ENCODE measurements around the gene ATF6B. TPM values are rescaled to one million over a fixed set of nuclear protein-coding genes. Genes with fewer than 3 reads are reported as not detected.

The ATF6B gene
- total and polyA plus RNA-seq, 2 experiments from 2014 or later: 43.0 to 60.8 TPM

DNA sequence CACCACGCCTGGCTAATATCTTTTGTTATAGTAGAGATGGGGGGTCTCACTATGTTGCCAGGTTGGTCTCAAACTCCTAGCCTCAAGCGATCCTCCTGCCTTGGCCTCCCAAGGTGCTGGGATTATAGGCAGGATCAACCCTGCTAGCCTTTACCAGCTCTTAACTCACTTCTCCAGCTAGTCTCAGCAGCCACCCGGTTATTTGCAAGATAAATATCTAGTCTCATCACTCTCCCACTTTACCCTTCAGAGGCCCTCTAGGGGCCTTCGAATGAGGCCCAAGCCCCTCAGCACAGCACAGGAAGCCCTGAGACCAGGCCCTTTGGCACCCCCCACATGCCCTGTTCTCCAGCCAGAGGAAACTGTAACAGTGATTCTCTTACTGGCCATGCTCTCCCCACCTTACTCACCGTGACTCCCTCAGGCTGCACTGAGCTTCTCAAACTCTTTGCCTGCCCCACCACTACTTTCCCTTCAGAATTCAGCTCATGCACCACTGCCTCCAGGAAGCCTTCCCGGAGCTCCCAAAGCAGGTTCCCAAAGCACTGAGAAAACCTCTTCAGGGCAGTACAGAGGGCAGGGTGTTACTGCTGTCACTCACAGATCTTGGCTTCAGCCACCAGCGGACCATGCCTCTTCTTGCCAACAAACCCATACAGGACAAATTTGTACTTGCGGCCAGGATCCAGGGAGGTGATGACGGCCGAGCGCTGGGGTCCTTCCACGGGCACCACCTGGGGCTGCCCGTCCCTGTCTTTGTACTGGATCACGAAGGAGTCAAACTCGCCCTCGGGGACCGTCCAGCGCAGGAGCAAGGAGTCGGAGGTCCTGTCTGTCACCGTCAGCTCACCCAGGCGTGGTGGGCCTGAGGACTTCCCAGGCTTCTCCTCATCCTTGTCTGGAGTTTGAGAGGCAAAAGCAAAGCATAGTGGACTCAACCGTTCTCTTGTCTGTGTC is 44.0 kb downstream of the ATF6B start:
- H3K9me3 ChIP-seq (ENCODE audit: low read depth): no peaks in the 10 kb centered on the region
- no peak overlapping the region for H3K27ac ChIP-seq
- no peak for TF ChIP-seq CTCF (IDR thresholded peaks at IDR 0.05; ENCODE audit: low read depth, low read length)
- no peaks in the 10 kb centered on the region for H3K4me1 ChIP-seq (ENCODE audit: low read depth)
- H3K36me3 ChIP-seq: no peaks in the 10 kb centered on the region
- H3K4me3 ChIP-seq: no peak overlapping the region
- H3K27me3 ChIP-seq: peaks cover 9% of the 10 kb centered on the region
- no peak for DNase-seq (ENCODE audit: low read depth in 1 of 2, low spot score in 1 of 2)

DNA sequence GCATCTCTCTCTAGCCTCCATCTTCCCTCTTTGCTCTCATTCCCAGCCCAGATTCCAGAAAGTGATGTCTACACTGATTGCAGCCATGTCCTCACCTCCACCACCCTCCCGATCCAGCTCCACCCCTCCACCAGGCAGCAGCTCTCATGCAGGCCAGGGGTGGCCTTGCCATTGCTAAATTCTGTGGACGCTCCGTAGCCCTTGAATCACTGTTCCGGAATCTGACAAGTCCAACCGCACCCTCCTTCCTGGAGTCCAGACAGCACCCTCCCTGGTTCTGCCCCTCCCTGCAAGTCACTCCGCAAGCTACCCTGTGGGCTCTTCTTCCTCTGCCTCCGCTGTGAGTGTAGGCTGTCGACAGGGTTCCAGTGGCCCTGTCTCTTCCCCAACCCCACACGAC is 45.1 kb downstream of the ATF6B start:
- H3K27ac ChIP-seq: no peak overlapping the region
- DNase-seq (ENCODE audit: low read depth in 1 of 2, low spot score in 1 of 2): peak in 1 of 2 donors; percentile 91
- H3K4me1 ChIP-seq (ENCODE audit: low read depth): no peaks in the 10 kb centered on the region
- H3K9me3 ChIP-seq (ENCODE audit: low read depth): no peaks in the 10 kb centered on the region
- no peak overlapping the region for H3K4me3 ChIP-seq
- TF ChIP-seq CTCF (IDR thresholded peaks at IDR 0.05; ENCODE audit: low read depth, low read length): no peak
- no peaks in the 10 kb centered on the region for H3K36me3 ChIP-seq
- H3K27me3 ChIP-seq: peaks cover 9% of the 10 kb centered on the region

DNA sequence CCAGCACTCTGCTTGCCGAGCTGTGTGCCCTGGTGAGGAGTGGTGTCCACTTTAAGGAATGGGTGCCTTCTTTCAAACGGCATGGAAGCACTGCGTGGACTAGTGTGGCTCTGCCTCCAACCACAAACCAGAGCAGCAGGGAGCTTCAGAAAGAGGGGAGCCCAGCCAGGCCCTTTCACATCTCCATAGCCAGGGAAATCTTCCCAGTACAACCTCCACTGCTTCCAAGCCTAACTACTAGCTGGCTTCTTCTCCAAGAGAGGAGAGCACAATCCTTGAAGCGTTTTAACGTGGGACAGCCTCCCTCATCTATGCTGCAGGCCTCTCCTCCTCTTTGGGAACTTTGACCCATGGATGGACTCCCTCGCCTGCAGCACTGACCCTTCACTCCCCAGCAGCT is 45.6 kb downstream of the ATF6B start:
- Histone ChIP-seq H3K4me3 (no peak overlapping the region), H3K4me1 (ENCODE audit: low read depth) (no peaks in the 10 kb centered on the region), H3K27ac (no peak overlapping the region), H3K36me3 (no peaks in the 10 kb centered on the region), H3K9me3 (ENCODE audit: low read depth) (no peaks in the 10 kb centered on the region), H3K27me3 (peaks cover 9% of the 10 kb centered on the region)
- no peak for TF ChIP-seq CTCF (IDR thresholded peaks at IDR 0.05; ENCODE audit: low read depth, low read length)
- DNase-seq (ENCODE audit: low read depth in 1 of 2, low spot score in 1 of 2): peak in 1 of 2 donors; percentile 15

DNA sequence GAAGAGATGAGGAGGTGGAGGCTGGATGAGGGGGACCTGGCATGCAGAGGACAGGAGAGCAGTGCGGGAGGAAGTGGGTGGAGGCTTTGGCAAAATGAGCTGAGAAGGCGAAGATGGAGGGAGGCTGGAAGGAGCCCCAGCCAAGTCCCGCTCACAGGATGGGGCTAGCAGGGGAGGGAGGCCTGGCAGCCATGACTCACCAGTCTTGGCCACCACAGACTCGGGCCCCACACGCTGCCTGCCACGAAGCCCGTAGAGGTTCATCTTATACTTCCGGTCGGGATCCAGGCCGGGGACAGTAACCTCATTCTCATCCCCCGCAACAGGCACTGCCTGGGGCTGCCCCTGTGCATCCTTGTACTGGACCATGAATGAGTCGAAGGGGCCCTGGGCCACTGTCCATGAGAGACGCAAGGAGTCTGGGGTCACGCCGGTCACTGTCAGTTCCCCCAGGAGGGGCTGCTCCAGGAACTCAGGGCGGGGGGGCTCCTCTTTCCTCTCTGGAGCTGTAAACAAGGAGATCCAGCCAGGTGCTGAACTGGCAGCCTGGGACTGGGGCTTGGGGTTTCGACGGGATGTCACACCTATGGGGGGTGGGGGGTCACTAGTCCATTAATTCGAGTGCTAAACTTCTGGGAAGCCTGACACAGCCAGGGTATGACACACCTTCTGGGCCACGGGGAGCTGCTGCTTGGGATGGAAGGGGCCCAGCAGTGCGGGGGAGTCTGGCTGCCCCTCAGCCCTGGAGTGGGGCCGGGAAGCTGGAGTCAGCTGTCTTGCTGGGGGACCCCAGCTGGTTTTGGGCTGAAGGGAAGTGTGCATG is 46.7 kb downstream of the ATF6B start:
- Histone ChIP-seq H3K27me3 (peaks cover under 1% of the 10 kb centered on the region), H3K9me3 (ENCODE audit: low read depth) (no peaks in the 10 kb centered on the region), H3K4me1 (ENCODE audit: low read depth) (no peaks in the 10 kb centered on the region), H3K27ac (no peak overlapping the region), H3K36me3 (no peaks in the 10 kb centered on the region), H3K4me3 (no peak overlapping the region)
- no peak for TF ChIP-seq CTCF (IDR thresholded peaks at IDR 0.05; ENCODE audit: low read depth, low read length)
- DNase-seq (ENCODE audit: low read depth in 1 of 2, low spot score in 1 of 2): peak in 1 of 2 donors; percentile 95

DNA sequence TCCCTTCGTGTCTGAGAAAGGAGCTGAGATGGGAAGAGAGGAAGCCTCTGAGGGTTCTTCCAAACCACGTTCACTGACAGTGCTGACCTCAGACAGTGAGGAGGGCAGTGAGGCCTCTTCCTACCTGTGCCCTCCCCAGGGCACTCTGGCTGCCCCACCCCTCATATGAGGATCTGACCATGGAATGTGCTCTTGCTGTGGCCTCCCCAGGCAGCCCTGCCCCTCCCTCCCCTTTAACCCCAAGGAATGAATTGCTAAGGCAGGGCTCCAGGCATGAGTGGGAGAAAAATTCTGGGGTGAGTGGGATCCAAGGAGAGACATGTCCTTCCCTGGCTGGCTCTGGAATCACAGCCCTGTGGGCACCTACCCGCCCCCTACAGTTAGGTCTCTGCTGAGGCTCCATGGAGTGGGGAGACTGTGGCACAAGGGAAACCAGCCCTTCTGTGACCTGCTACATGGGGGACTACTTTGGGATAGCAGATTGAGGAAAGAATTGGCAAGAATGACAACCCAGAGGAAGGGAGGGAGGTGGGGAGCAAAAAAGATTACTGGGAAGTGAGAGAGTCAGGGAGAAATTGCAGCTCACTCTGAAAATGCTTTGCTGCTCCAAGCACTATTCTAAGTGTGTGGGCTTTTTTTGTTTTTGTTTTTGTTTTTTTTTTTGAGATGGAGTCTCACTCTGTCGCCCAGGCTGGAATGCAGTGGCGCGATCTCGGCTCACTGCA is 48.3 kb downstream of the ATF6B start:
- Histone ChIP-seq H3K27ac (no peak overlapping the region), H3K27me3 (no peaks in the 10 kb centered on the region), H3K9me3 (ENCODE audit: low read depth) (no peaks in the 10 kb centered on the region), H3K4me1 (ENCODE audit: low read depth) (no peaks in the 10 kb centered on the region), H3K4me3 (no peak overlapping the region), H3K36me3 (no peaks in the 10 kb centered on the region)
- no peak for DNase-seq (ENCODE audit: low read depth in 1 of 2, low spot score in 1 of 2)
- no peak for TF ChIP-seq CTCF (IDR thresholded peaks at IDR 0.05; ENCODE audit: low read depth, low read length)
